HG03469 (cell line): ENCODE data around the gene PPP1R9B.

Source experiments
- ATAC-seq: cut with Tn5 transposase; IDR thresholded peaks from one replicate; pipeline ENCODE4 v1.9.1; 2021; ENCODE audit warnings: mild to moderate bottlenecking, moderate library complexity, moderate number of reproducible peaks; ENCODE audit not compliant: unreplicated experiment

The PPP1R9B gene, protein sequence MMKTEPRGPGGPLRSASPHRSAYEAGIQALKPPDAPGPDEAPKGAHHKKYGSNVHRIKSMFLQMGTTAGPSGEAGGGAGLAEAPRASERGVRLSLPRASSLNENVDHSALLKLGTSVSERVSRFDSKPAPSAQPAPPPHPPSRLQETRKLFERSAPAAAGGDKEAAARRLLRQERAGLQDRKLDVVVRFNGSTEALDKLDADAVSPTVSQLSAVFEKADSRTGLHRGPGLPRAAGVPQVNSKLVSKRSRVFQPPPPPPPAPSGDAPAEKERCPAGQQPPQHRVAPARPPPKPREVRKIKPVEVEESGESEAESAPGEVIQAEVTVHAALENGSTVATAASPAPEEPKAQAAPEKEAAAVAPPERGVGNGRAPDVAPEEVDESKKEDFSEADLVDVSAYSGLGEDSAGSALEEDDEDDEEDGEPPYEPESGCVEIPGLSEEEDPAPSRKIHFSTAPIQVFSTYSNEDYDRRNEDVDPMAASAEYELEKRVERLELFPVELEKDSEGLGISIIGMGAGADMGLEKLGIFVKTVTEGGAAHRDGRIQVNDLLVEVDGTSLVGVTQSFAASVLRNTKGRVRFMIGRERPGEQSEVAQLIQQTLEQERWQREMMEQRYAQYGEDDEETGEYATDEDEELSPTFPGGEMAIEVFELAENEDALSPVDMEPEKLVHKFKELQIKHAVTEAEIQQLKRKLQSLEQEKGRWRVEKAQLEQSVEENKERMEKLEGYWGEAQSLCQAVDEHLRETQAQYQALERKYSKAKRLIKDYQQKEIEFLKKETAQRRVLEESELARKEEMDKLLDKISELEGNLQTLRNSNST

GRCh38 chr17:50150354-50151040, at the start of gene PPP1R9B:
TSS of gene PPP1R9B (minus strand) at chr17:50150677. CDS start at chr17:50150513, 164 bp downstream.
- ATAC-seq = no peak

GRCh38 chr17:50199803-50200456, 49.5 kb upstream of the PPP1R9B start:
- ATAC-seq = no peak

DNA sequence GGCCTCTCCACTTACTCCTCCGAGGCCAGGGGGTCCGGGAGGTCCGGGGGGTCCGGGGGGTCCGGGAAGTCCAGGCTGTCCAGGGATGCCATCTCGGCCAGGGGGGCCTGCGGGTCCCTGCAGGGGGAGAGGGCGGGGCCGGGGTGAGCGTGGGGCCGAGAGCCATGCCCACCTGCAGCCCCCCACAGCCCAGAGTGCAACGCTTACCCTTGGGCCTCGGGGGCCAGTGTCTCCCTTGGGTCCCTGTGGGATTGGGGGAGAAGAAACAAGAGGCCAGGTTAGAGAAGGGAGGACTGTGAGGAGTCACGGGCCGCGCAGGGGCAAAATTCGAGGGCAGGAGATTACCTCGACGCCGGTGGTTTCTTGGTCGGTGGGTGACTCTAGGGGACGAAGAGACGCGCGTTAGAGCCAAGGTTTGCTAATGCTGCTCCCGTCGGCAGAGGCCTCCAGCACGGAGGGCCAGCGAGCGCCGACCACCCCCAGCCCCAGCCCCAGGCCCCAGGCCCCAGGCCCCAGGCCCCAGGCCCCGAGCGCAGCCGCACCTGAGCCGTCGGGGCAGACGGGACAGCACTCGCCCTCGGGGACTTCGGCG, 48.8 kb upstream of the PPP1R9B start:
- no peak for ATAC-seq

DNA sequence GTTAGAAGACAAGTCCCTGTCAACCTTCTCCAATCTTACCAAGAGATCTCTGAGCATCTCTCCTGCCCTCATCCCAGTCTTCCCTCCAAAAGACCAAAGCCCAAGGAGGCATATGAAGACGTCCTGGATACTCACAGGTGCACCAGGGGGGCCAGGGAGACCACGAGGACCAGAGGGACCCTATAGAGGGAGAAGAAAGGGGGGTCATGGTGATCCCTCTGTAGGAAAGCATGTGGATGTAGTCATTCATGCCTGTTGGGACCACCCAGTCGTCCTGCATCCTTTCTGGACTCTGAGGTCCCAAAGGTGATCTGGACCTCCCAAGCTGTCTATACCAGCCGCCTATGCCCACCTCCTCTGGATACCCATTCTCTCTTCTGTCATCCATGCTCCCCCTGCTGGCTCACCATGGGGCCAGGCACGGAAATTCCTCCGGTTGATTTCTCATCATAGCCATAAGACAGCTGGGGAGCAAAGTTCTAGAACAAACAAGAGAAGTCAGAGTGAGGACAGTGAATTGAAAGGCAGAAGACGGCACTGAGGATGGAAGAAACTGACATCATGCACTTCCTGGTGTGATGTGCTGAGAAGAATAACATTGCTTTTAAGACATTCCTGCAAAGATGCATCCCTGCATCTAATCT, 47.7 kb upstream of the PPP1R9B start:
- no peak for ATAC-seq

DNA sequence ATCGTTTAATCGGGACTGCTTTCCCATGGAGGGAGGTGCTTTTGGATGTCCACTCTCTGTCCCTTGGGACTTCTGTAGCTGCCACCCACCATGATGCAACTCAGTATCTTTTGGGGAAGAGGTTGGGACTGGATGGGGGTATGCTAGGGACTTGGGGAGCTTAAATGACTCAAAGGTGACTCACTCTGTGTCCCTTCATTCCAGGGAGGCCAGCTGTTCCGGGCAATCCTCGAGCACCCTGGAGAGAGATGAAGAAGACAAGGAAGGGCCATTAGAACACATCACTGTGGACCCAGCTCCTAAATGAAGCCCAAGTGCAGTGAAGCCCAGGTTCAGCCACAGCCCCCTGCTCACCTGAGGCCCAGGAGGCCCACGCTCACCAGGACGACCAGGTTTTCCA, 46.3 kb upstream of the PPP1R9B start:
- ATAC-seq = no peak

GRCh38 chr17:50196036-50196435, 45.6 kb upstream of the PPP1R9B start:
- no peak for ATAC-seq

DNA sequence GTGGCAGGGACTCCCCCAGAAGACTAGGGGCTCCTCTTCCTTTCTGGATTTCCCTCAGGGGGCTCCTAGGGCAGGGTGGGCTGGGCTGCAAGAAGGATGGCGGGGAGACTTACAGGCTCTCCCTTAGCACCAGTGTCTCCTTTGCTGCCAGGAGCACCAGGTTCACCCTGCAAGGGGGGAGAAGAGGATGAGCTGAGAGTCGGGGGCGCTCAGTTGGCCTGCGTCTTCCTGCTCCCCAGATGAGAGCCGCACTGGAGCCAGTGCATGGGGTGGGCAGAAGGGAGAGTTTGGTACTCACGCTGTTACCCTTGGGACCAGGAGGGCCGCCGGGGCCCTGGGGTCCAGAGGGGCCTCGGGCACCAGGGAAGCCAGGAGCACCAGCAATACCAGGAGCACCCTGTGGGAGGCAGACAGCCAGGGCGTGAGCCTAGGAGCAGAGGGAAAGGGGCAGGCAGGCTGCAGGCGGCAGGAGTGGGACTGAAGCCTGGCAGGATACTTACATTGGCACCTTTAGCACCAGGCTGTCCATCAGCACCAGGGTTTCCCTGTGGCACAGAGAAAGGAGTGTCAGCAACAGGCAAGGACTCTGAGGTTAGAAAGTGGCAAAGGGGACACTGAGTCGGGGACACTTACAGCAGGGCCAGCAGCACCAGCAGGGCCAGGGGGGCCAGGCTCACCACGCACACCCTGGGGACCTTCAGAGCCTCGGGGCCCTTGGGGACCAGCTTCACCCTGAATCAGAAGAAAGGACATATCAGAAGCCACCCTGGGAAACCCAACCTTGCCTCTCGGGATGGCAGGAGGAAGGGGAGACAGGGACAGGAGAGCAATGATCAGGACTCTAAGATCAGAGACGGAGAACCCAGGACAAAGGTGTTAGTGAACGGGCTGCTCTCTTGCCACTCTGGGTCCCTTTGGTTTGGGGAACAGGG, 44.7 kb upstream of the PPP1R9B start:
- no peak for ATAC-seq

DNA sequence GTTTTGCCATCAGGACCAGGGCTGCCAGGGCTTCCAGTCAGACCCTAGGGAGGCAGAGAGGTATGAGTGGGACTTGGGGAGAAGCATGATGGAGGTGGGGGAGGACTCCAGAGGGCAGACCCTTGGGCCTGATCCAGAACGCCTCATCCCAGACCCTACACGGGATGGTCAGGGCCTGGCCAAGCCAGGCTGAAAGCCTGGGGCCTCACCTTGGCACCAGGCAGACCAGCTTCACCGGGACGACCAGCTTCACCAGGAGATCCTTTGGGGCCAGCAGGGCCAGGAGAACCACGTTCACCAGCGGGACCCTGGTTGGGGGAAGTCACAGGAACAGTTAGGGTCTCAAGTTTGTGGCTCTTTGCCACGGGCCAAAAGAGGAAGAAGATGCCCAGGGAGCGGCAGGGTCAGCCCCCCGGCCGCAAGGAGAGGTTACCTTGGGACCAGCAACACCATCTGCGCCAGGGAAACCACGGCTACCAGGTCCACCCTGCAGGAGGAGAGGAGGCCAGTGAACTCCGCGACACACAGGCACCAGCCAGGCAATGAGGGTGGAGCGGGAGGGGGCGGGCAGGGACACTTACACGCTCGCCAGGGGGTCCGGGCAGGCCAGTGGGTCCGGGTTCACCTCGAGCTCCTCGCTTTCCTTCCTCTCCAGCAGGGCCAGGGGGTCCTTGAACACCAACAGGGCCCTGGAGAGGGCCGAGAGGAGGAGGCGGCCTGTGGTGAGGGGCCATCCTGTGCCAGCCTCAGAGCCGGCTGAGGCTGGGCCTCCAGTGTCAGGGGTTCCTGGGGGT, 43.9 kb upstream of the PPP1R9B start:
- ATAC-seq = no peak

- no peak for ATAC-seq
Observed at GRCh38 chr17:50192618-50193291, 42.3 kb upstream of the PPP1R9B start.

DNA sequence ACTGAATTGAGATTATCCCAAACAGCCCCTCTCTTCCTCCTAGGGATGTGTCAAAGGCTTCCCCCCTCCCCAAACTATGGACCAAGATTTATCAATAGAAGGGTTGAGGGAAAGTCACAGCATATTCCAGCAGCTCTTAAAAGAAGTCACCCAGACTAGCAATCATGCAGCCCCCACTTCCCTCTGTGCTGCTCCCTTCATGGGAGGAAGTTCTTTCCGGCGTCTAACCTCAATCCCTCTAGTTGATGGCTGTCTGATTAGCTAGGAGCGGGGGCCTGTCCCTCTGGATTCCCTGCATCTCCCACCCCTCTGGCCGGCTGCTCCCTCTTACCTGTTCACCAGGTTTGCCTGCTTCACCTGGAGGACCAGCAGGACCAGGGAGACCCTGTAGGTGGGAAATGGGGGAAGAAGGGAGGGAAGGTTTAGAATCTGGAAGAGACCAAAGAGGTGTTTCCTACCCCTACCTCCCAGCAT, 41.7 kb upstream of the PPP1R9B start:
- ATAC-seq = no peak

DNA sequence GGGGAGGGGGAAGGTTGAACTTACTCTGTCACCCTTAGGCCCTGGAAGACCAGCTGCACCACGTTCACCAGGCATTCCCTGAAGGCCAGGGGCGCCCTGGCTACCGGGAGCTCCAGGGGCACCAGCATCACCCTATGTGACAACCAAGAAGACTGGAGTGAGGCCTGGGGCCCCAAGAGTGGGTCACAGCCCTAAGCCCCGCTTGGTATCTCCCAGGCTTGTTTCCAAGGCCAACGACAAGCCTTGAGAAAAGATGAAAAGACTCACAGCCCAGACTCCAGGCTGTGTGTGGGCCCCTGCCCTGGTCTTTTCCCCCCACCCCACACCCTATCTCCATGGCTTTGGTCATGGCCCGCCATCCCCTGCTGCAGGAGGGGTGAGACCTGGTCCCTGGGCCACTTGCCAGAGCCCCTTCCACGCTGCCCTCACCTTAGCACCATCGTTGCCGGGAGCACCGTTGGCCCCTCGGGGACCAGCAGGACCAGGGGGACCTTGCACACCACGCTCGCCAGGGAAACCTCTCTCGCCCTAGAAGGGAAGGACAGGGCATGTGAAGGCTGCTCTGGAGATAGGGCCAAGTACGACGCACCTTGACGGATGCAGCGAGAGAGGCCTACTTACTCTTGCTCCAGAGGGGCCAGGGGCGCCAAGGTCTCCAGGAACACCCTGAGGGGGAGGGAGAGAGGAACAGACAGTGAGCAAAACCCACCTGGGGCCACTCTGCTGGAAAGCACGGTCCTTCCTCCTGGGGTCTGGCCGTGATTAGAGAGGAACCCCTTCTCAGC, 41.1 kb upstream of the PPP1R9B start:
- ATAC-seq = no peak

- no peak for ATAC-seq
Observed at GRCh38 chr17:50190603-50191358, 40.3 kb upstream of the PPP1R9B start.

GRCh38 chr17:50190293-50190602, 39.8 kb upstream of the PPP1R9B start:
- ATAC-seq = no peak

- no peak for ATAC-seq
Observed at GRCh38 chr17:50189550-50190292, 39.2 kb upstream of the PPP1R9B start.

- ATAC-seq = no peak
Observed at GRCh38 chr17:50188921-50189549, 38.6 kb upstream of the PPP1R9B start.
